PC-3 (cell line): Measurements from ENCODE around the gene HIRA. TPM values are rescaled to one million over a fixed set of nuclear protein-coding genes. Genes with fewer than 3 reads are reported as not detected.

Experiments used
- total RNA-seq: library from RNA; depleted of rRNA; stranded (reverse); fragments of >200 nt; gene quantifications from 2 replicates; pipeline ENCODE4 v1.2.3, GENCODE V29; 2014; rRNA removed

Gene HIRA
- total RNA-seq, 1 experiment from 2014 or later: 12.4 TPM

Other genes starting within 250 kb of the HIRA start
- gene CLTCL1, start 140.0 kb downstream of the HIRA start, total RNA-seq: 4.5 and 5.5 TPM in 2 replicates
- 49.4 and 55.1 TPM in 2 replicates for gene MRPL40, start 812 bp upstream of the HIRA start, total RNA-seq
- gene C22orf39, start 16.0 kb upstream of the HIRA start, total RNA-seq: 22.2 and 25.0 TPM in 2 replicates
- gene UFD1, start 47.5 kb upstream of the HIRA start, total RNA-seq: 92.6 and 95.7 TPM in 2 replicates
- 70.9 and 77.1 TPM in 2 replicates for gene CDC45, start 48.2 kb upstream of the HIRA start, total RNA-seq
- 0.47 TPM in 1 of 2 replicates, not detected in the other for gene CLDN5, start 92.7 kb upstream of the HIRA start, total RNA-seq